Spleen (tissue), 7 donors: ENCODE data around the gene LRIG3.

ENCODE experiments used
- CTCF ChIP-seq, 11 experiments: fragments of 200-600 bp in 7 of 11; fragments of 450-650 bp in 4 of 11; sonication (generic) in 4 of 11; IDR thresholded peaks in 8 of 11; conservative IDR thresholded peaks in 3 of 11; 1 replicate in 7 of 11; 2 replicates in 4 of 11; pipeline versions ENCODE4 v1.4.0 to v1.8.0; 2016 to 2021; ENCODE audit warnings: antibody characterized with exemption in 11 of 11, inconsistent platforms in 4 of 11, mild to moderate bottlenecking in 1 of 11
- POLR2A ChIP-seq, 3 donors: fragments of 450-650 bp; IDR thresholded peaks; one replicate each; pipeline ENCODE4 v1.5.1; 2017; ENCODE audit warnings: antibody characterized with exemption in 3 of 3, mild to moderate bottlenecking in 1 of 3
- POLR2AphosphoS5 ChIP-seq, 3 donors: sonication (generic); formaldehyde crosslinking; IDR thresholded peaks; one replicate each; pipeline ENCODE4 v1.5.1; 2017; ENCODE audit warnings: antibody characterized with exemption in 3 of 3
- donor health status: DM: no; HTN: no; CAD: no; lungs with moderate emphysema.
- donor health status: DM: no; HTN: no; CAD: no.
- donor health status: DM: no; HTN: no; CAD: no.

- TF ChIP-seq POLR2A (IDR thresholded peaks at IDR 0.05) (no peak), POLR2AphosphoS5 (IDR thresholded peaks at IDR 0.05) (no peak), CTCF (IDR thresholded peaks at IDR 0.05 in 8 of 11, conservative IDR thresholded peaks at IDR 0.05 in 3 of 11) (no peak)
Measured at GRCh38 chr12:58925111-58925611, 4.9 kb upstream of the LRIG3 start.
